Dermis microvascular lymphatic vessel endothelial cell (primary cell): ENCODE results near the gene SYNDIG1. TPM values are rescaled to one million over a fixed set of nuclear protein-coding genes. Genes with fewer than 3 reads are reported as not detected.

Experiments used
- DNase-seq, 2 donors: peaks; one replicate each; pipeline versions ENCODE4 v3.0.0 to v3.0.0-alpha.2; 2010; ENCODE audit warnings: low read depth in 2 of 2
- total RNA-seq: library from RNA; depleted of rRNA; stranded (reverse); fragments of >200 nt; gene quantifications from 2 replicates; pipeline ENCODE4 v1.2.1, GENCODE V29; 2014

The SYNDIG1 gene
- total RNA-seq, 1 donor from 2014 or later = not detected

DNA sequence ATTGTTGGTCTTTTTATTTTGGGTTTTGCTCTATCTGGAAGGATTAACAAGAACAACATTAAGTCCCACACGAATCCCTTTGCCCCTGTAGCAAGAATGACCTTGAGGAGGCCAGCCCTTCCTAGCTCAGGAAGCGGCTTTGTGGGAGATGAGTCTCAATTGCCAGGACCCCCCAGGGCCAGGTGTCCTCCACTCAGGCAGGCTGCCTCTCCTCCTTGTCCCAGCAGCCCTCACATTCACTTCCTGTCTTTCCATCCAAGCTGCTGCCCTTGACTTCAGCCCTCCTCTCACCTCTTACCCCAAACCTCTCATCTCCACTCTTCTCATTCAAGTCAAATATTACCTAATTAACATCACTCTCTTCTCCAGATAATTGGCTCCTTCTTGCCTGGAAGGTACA, 22.6 kb upstream of the SYNDIG1 start:
- DNase-seq = no peak

DNA sequence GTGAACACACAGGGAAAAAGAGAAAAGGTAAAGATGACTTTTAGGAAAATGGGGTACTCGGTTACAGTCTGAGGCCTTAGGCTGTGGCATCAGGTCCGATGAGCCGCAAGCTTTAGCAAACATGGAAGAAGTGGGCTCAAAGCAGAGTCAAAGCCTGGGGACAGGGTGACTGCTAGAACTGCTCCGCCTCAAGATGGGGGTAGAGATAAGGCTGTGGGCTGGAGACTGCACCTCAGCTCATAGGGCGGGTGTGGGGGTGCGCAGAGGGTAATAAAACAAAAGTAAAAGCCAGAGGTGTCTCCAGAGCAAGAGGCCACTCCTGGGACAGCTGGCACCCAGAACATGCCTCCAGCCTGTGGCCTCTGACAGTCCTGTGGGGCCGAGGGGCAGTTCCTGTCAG, 21.3 kb upstream of the SYNDIG1 start:
- no peak for DNase-seq

DNA sequence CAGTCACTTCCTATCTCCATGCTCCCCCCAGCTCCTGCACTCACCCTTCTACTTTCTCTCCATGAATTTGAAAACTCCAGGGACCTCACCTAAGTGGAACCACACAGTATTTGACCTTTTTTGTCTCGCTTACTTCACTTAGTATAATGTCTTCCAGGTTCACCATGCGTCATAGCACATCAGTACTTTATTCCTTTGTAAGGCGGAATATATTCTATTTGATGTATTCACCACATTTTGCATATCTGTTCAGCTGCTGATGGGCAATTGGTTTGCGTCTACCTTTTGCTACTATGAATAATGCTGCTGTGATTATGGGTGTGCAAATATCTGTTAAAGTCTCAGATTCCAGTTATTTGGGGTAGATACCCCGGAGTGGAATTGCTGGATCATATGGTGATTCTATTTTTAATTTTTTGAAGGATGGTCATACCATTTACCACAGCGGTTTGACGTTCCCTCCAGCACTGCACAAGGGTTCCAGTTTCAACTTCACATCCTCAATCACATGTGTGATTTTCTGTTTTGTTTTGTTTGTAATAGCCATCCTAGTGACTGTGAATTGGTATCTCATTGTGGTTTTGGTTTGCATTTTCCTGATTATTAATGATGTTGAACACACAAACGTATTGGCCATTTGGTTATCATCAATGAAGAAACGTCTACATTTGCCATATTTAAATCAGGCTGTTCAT, 20.3 kb upstream of the SYNDIG1 start:
- DNase-seq = no peak

DNA sequence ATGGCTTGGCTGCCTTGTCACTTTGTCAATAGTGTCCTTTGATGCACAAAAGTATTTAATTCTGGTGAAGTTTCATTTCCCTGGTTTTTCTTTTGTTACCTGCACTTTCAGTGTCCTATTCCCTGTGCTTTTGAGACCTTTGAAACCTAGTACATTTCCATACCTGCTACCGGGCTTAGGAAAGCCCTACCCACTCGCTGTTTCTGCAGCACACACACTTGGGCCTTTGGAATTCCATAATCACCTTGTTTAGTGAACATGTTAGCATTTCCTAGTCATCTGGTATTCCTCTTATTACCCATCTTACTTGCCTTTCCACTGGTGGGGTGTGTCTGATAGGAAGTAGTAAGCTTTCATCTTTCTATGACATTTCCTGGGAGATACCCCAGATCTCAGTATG, 19.3 kb upstream of the SYNDIG1 start:
- no peak for DNase-seq

DNA sequence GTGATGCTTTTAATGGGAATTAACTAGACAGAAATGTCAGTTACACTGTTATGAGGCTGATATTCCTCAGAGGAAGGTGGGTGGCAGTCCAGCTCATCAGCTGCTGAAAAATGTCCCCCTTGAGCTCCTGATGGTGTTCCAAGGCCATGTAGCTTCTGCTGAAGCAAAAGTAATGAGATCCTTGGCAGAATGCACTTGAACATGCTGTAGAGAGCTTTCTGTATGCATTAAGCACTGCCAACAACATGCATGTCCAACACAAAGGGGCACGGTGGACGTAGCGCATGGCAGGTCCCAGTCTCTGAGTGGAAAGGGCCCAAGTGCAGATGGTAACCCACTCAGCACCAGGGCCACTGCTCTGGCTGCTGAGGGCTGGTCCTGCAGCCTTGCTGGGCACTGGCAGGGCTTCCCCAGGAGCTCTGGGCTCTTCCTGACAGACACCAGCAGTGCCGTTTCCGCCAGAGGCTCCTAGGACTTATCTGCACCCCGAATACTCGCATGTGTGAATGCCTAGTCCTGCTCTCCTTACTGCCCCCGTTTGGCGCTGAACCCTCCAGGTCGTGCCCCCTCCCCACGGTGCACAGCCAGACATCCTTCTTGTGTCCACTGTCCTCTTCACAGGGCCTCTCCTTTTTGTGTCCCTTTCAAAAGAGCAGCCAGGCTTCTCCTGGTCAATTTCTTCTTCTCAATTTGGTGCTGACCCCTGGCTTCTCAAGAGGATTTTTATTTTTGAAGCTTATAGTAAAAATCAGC, 18.6 kb upstream of the SYNDIG1 start:
- no peak for DNase-seq

DNA sequence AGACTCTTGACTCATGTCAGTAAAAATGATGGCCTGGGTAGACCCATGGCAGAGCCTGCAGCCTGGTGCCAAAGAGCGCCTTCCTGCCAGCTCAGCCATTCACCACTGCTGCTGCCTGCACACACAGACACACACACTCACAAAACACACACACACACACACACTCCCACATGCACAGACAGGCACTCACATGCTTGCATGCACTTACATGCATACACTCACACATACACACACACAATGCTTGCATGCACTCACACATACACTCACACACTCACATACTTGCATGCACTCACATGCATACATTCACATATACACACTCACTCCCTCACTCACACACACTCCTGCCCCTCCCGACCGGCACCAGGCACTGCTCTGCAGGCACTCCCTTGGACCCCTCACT, 18.0 kb upstream of the SYNDIG1 start:
- no peak for DNase-seq

DNA sequence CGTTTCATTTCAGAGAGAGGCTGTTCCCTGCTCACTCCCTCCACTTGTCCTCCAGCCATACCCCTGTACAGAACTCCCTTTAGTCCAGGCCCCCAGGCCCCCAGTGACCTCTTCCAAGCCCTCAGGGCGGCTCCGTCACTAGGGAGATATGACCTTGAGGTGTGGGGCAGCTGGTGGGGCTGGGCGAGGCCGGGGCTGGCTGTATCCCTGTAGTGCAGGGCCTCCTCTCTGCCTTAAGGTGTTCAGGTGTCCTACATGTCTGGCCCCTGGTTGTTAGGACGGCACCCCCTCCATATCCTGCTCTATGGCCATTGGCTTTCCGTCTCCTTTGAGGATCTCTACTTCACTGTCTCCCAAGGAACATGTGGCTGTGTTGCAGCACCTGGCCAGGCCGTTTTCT, 17.4 kb upstream of the SYNDIG1 start:
- DNase-seq = no peak

DNA sequence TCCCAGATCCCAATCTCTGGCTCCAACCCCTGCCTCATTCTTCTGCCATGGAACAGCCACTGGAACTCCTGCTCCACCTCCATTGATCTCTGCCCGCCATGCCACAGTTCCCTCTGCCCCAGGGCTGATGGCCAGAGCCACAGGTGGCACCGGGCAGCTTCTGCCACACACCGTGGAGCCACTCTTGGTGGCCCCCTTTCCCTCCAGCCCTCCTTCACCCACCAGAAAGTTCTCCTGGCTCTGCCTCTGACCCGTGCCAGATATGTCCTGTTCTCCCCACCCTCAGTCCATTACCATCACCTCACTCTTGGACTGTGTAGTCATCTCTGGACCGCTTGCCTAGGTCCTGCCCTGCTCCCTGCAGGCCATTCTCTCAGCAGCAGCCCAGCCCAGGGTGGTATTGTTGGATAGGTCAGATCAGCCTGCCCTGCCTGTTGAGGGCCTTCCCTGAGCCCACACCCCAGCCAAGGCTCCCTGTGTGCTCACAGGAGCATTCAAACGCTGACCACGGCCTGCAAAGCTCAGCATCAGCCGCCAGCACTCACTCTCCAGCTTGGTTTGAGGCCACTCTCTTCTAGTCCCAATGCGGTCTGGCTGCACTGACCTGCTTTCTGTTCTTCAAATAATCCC, 16.8 kb upstream of the SYNDIG1 start:
- no peak for DNase-seq

DNA sequence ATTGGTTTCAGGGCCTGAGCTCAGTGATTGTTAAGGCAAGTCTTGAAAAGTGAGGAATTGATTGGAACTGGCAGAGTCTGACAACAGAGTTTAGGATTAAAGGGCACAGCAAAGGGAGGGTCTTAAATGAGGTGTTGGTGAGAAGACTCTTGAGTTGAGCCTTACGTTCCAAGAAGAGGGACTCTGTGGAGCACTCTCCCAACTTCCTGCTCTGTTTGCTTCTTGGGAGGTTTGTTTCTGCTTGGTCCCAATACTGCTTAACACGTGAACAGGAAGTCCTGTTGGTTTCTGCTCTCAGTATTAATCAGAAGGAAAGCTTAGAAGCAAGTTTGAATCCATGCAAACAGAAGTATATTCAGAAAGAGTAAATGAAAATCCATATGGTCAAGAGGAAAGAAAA, 15.6 kb upstream of the SYNDIG1 start:
- no peak for DNase-seq

DNA sequence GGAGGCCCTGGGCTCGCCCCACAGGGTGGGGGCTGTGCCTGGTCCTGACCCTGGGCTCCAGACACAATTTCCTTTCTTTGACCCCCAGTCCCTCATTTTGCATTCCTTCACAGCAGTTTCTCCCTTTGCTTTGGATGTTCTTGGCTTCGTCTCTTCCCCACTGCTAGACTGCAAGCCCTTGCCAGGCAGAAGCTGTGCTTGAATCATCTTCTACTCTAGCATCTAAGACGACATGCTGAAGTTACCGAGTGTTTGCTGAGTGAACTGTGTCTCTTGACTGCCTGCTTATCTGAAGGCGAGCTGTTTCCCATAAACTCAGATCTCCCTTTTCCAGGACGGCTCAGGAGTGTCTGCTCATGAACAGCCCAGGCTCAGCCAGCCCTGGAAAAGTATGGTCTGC, 14.3 kb upstream of the SYNDIG1 start:
- DNase-seq = no peak

DNA sequence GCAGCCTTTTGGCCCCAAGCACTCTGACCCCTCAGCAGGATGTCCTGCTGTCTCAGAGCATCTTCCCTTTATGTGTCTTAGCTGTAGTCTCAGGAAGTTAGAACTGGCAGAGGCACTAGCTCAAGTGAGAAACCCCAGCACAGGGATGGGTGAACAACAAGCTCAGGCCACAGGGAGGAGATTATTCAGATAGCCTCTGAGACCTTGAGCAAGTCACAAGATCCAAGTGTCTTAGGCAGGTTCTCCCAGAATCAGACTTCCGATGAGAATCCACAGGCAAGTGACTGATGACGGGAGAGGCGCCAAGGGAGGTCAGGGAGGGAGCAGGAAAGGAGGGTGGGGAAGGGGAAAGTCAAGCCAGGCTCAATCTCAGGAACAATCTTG, 13.0 kb upstream of the SYNDIG1 start:
- no peak for DNase-seq

DNA sequence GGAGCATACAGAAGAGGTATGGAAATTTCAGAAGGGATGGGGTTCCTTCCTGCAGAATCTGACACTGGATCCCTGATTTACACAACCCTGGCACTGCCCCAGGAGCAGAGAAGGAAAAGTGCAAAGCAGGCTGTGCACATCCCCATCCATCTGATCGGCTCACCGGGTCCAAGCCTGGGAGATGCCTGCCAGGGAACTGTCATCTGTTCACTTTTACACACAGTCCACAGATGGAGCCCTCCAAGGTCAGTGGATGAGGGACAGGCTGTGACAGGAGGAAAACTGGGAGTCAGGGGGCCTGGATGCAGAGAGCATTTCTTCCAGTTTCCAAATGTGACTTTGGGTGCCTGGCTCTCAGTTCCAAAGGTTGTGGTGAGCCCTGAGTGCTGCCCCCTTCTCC, 11.0 kb upstream of the SYNDIG1 start:
- no peak for DNase-seq

DNA sequence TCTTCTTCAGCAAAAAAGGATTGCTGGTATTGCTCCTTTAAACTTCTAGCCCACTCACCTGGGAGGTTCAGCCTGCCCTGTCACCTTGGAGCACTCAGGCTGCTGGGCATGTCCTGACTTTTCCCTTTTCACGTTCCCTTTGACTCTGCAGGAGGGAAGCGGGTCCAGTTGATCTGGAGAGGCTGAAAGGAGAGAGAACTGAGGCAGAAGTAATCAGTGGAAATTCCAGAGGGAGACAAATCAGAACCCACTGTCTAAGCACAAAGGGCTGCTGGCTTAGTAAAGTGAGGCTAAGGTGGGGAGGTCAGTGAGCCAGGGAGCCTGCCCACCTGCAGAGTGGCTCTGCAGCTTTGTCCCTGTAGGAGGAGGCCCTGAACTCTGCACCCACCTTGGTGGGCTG, 9.7 kb upstream of the SYNDIG1 start:
- DNase-seq = no peak

DNA sequence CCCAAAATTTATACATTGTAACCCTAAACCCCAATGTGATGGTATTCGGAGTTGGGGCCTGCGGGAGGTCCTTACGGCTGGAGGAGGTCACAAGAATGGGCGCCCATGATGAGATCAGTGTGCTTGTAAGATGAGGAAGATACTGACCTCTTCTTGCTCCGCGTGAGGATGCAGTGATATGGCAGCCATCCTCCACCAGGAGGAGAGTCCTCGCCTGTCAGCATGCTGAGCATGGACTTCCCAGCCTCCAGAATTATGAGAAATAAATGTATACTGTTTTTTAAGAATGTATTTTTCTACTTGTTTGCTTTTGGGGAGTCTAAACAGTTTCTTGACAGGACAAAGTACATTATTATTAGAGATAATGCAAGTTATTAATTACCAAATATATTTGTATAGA, 8.7 kb upstream of the SYNDIG1 start:
- DNase-seq = no peak

DNA sequence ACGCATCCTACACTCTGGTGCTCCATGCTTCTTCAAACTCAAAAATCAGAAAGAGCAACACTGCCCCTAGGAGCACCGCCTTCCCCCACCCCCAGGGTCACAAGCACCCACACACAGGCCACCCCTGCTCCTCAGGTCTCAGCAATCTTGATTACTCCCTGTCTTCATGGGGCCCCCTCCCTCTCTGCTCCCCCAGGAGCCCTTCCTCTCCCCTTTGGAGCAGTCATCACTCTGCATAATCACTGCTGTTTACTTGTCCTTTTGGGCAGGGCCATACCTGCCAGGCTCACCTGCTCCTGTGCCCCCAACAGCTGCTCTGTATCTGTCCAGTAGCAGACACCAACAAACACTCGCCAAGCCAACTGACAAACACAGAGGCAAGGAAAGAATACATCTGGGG, 7.6 kb upstream of the SYNDIG1 start:
- no peak for DNase-seq

DNA sequence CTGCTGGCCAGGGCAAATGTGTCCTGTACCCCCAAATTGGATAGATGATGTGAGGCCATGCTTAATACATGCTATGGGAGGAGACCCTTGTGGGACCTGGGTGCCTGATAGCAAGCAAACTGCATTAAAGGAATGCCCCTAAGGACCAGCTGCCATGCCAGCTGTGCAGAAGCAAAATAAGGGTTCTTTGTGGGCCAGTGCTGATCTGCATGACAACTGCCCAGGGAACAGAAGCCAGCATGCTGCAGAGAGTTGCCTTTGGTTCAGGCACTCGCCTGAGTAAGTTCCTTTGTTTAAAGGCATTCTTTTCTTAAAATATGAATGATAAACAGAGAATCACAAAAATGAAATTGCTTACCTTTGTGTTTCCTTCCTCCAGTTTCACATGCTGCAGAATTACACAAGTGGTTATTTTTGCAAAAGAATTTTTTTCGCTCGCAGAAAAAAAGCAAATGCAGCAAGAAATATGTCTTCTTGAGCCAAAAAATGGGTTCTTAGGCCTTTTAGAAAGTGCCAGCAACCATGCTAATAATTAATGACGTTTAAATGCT, 6.9 kb upstream of the SYNDIG1 start:
- DNase-seq = no peak

DNA sequence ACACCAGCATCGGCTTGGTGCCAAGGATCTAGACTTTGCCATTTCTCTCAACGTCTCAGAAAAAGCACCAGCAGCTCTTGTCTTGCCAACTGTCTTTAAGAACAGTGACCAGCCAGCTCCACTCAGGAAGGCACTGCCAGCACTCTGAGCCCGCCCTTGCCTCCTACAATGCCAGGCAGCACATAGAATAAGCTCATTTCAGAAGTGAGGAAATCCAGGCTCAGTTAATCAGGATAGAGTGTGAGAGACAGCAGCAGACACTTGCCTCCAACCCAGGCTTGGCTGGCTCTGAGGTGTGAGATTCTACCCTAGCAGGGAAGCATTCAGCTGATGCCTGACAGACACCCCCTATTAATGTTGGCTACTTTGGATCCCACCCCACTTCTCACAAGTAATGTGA, 4.3 kb upstream of the SYNDIG1 start:
- DNase-seq = no peak

DNA sequence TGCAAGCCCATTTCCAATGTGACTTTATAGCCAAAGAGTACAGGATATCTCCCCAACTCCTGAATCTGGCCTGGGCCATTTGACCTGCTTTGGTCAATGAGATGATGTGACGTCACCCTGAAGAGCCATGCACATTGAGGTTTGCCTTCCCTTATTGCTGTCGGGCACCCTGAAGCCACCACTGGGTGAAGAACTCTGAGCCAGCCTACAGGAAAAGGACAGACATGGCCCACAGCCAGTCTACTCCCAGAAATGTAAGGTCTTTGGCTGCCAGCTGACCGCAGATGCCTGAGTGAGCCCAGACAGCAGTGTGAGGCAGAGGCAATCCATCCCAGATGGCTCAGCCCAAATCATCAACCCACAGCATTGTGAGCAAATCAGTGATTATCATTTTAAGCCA, 3.7 kb upstream of the SYNDIG1 start:
- DNase-seq = no peak

DNA sequence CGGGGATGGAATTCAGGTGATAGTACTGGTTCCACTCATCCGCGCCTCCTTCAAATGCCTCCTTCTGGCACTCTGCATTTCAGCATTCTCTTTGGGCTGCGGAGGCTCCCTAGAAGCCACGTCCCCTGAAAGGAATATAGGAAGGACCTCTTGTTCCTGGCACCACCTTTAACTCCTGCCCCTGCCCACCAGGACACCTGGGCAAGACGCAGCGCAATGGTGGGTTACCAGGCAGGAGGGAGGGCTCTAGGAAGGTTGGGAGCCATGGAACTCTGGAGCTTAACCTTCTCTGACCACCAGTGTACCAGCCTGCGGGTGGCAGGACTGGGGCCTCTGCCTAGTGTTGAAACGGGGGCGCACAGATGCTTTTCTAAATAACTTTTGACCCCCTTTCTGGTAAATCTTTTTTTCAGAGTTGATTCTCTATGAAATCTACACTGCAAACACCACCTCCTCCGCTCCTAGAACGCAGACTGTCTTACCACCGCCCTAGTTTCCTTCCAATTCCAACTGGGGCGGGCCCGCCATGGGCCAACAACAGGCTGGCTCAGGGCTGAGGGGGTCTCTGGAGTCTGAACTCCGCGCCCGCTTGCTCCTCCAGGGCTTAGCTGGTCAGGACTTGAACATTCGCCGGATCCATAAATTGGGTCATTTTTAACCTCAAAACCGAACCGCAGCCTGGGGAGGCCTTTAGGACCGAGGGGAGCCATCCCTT, 871 bp upstream of the SYNDIG1 start:
- no peak for DNase-seq

DNA sequence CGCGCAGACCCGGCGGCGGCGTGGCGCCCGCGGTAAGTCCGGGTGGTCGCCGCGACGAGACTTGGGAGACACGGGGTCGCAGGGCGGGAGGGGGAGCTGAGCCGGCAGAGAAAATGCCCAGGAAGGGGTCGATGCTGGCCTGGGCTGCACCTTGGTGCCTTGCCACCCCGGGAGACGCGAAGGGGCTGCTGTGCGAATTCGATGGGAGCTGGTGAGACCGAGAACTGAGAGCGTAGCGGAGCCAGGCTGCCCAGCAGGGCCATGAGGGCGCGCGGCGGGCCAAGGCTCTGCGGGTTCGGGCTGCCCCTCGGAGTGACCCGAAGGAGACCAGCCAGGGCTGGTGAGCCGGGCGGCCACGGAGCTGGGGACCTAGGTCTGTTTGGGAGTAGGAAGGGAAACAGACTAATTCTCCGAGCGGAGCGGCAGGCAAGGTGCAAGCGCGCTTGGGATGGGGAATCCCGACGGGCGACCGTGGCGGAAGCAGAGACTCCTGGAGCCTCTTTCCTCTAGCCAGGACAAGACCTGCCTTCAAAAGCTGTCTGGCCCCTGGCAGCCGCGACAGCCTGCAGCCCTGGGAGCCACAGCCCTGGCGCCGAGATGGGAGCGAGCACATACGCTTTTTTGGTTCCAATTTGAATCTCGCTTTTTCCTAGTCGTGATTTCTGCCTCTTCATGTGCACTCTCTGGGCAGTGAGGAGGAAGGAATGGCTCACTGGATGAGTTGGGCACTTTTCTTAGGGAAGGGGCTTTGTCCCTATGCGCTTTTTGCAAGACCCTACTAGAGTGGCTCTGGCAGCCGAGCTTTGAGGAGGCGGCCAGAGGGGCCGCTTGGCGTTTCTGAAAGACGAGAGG, 691 bp downstream of the SYNDIG1 start:
- DNase-seq = no peak
